HepG2 (cell line): ENCODE data around the gene BCDIN3D. TPM values are rescaled to one million over a fixed set of nuclear protein-coding genes. Genes with fewer than 3 reads are reported as not detected.

Source experiments
- BRCA1 ChIP-seq: sonication (generic); formaldehyde crosslinking; IDR thresholded peaks from 2 replicates; pipeline ENCODE4 v1.4.0; 2020; ENCODE audit warnings: missing genetic modification reagents
- EP300 ChIP-seq, 3 experiments: sonication (generic) in 1 of 3; formaldehyde crosslinking in 1 of 3; IDR thresholded peaks; 2 replicates each; pipeline versions ENCODE4 v1.5.1 to v1.6.1; 2011 to 2020; ENCODE audit warnings: low read depth in 2 of 3, low read length in 2 of 3, borderline replicate concordance in 1 of 3, improper control_type of control experiment in 1 of 3, mild to moderate bottlenecking in 1 of 3, missing genetic modification reagents in 1 of 3, moderate library complexity in 1 of 3
- FOSL1 ChIP-seq: sonication (generic); formaldehyde crosslinking; IDR thresholded peaks from 2 replicates; pipeline ENCODE4 v1.9.0; 2021; ENCODE audit warnings: missing genetic modification reagents, borderline replicate concordance
- GPN1 ChIP-seq: sonication (generic); formaldehyde crosslinking; IDR thresholded peaks from 2 replicates; pipeline ENCODE4 v1.5.1; 2020; ENCODE audit warnings: missing genetic modification reagents, borderline replicate concordance
- NFKB2 ChIP-seq: sonication (generic); formaldehyde crosslinking; IDR thresholded peaks from 2 replicates; pipeline ENCODE4 v1.4.0; 2020; ENCODE audit warnings: missing genetic modification reagents, borderline replicate concordance
- SIN3A ChIP-seq: IDR thresholded peaks from 2 replicates; pipeline ENCODE4 v1.6.1; 2011; ENCODE audit warnings: low read depth, mild to moderate bottlenecking, control low read depth, low read length, borderline replicate concordance
- TFE3 ChIP-seq: IDR thresholded peaks from 2 replicates; pipeline ENCODE4 v1.6.1; 2016
- USF2 ChIP-seq, 2 experiments: sonication (generic) in 1 of 2; formaldehyde crosslinking in 1 of 2; IDR thresholded peaks; 2 replicates each; pipeline versions ENCODE4 v1.5.1 to v1.6.1; 2011 to 2020; ENCODE audit warnings: borderline replicate concordance in 1 of 2, low read depth in 1 of 2, low read length in 1 of 2, mild to moderate bottlenecking in 1 of 2, missing genetic modification reagents in 1 of 2, moderate library complexity in 1 of 2
- ZGPAT ChIP-seq: IDR thresholded peaks from 2 replicates; pipeline ENCODE4 v1.6.1; 2016; ENCODE audit warnings: mild to moderate bottlenecking
- ZNF432 ChIP-seq: sonication (generic); formaldehyde crosslinking; IDR thresholded peaks from 2 replicates; pipeline ENCODE4 v1.5.0; 2020; ENCODE audit warnings: missing genetic modification reagents, mild to moderate bottlenecking, borderline replicate concordance
- ZNF441 ChIP-seq: sonication (generic); formaldehyde crosslinking; IDR thresholded peaks from 2 replicates; pipeline ENCODE4 v1.7.0; 2021; ENCODE audit warnings: missing genetic modification reagents, borderline replicate concordance
- ZNF446 ChIP-seq: sonication (generic); formaldehyde crosslinking; IDR thresholded peaks from 2 replicates; pipeline ENCODE4 v1.5.0; 2020; ENCODE audit warnings: mild to moderate bottlenecking, missing genetic modification reagents
- ZNF574 ChIP-seq: sonication (generic); formaldehyde crosslinking; IDR thresholded peaks from 2 replicates; pipeline ENCODE4 v1.4.0; 2020; ENCODE audit warnings: missing genetic modification reagents
- ZNF615 ChIP-seq: sonication (generic); formaldehyde crosslinking; IDR thresholded peaks from 2 replicates; pipeline ENCODE4 v1.5.0; 2020; ENCODE audit warnings: mild to moderate bottlenecking, missing genetic modification reagents, borderline replicate concordance
- polyA plus RNA-seq, 8 experiments: library from polyadenylated mRNA; depleted of rRNA in 3 of 8; stranded (reverse) in 7 of 8; unstranded in 1 of 8; fragments of >200 nt; fragmentation: Illumina TruSeq in 4 of 8; extraction: Trizol in 4 of 8; gene quantifications; 2 replicates each; pipeline versions ENCODE4 v1.2.1 to v1.2.3, GENCODE V29; 2011 to 2016; ENCODE audit warnings: low read depth in 4 of 8, missing spikeins in 1 of 8, mixed read lengths in 1 of 8; ENCODE audit not compliant: insufficient read depth in 1 of 8
- total RNA-seq, 5 experiments: library from RNA; depleted of rRNA; stranded (reverse); fragments of >200 nt; fragmentation: Illumina TruSeq; extraction: Trizol; gene quantifications; 2 replicates each; pipeline ENCODE4 v1.2.3, GENCODE V29; 2016; ENCODE audit warnings: low read depth in 1 of 5

The BCDIN3D gene
- total and polyA plus RNA-seq, 2 of the 13 experiments (the other 11 are each of a cell fraction or from before 2014, with no cell fraction given), result 2.2 to 2.5 TPM

GRCh38 chr12:49827401-49828099 lies 15.4 kb downstream of the BCDIN3D start (continued):
- TF ChIP-seq ZNF574 (CRISPR knock-in tag) (peak; percentile 30), SIN3A (peak; percentile 57; the same call in 1 of the 2 replicates), TFE3 (CRISPR knock-in tag) (0 out of 2 replicates have a peak, but pooled peaks have one; percentile 7), NFKB2 (CRISPR knock-in tag) (peak; percentile 5; the same call in 1 of the 2 replicates), ZNF432 (no peak), FOSL1 (CRISPR knock-in tag) (no peak), BRCA1 (CRISPR knock-in tag) (no peak), GPN1 (CRISPR knock-in tag) (no peak), ZGPAT (CRISPR knock-in tag) (peak; percentile 18; the same call in 1 of the 2 replicates), ZNF446 (CRISPR knock-in tag) (peak; percentile 64; the same call in 1 of the 2 replicates), EP300 (IDR thresholded peaks at IDR 0.05; ENCODE audit: low read depth in 2 of 2, low read length in 2 of 2) (no peak), EP300 (CRISPR knock-in tag; IDR thresholded peaks at IDR 0.05; ENCODE audit: borderline replicate concordance) (no peak), ZNF441 (no peak), USF2 (IDR thresholded peaks at IDR 0.05; ENCODE audit: low read depth, low read length) (no peak), USF2 (CRISPR knock-in tag; IDR thresholded peaks at IDR 0.05; ENCODE audit: borderline replicate concordance) (no peak), ZNF615 (CRISPR knock-in tag) (0 out of 2 replicates have a peak, but pooled peaks have one; percentile 53)
